T-helper 2 cell treated with Interferon-gamma antibody and Interleukin-4, amounts not matched to agents 100 ng/mL and 5 ng/mL, for 36 hours (primary cell): ENCODE results near the gene TDRD3. TPM values are rescaled to one million over a fixed set of nuclear protein-coding genes. Genes with fewer than 3 reads are reported as not detected.

ENCODE experiments used
- intact Hi-C: fragments of 100-400 bp; cut with micrococcal nuclease; formaldehyde crosslinking; loops from one replicate; pipeline ENCODE4 v1.15.1; 2023
- total RNA-seq: library from RNA; stranded (reverse); gene quantifications from 2 replicates; pipeline ENCODE4 v1.2.3, GENCODE V29; 2022

Gene TDRD3
- total RNA-seq, 1 donor from 2014 or later, result 25.1 TPM

DNA sequence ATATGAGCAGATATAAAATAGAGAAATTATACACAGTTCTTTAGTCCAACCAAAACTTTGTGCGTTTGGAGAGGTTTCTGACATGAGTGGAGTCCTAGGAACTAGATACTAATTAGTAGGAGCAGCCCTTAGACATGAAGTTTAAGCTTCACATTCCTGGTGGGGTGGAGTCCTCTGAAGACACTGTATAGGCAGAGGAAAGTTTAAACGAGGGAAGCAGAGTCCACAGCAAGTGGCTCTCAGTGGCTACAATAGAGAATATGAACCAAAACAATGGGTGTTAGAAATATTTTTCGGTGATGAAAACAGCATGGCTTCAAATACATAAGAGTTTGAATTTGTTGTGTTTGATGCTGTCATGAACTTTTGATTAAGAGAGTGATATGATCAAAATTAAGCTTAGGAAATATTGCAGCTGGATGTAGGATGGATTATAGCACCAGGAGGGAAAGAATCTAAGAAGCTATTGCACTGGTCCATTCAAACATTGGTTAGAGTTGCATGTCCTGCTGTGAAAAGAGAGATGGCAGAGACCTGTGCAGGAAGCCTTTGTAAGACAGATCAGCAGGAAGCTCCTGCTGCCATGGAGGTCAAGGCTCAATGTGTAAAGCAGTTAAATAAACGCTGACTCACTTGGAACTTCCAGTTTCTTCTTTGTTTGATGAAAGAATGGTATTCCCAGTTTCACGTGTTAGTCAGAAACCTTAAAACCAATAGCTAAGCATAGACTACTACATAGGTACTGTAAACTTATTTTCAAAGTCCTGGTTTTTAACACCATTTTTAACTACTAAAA is 175.2 kb downstream of the TDRD3 start:
- intact Hi-C loops, result no loop called here

DNA sequence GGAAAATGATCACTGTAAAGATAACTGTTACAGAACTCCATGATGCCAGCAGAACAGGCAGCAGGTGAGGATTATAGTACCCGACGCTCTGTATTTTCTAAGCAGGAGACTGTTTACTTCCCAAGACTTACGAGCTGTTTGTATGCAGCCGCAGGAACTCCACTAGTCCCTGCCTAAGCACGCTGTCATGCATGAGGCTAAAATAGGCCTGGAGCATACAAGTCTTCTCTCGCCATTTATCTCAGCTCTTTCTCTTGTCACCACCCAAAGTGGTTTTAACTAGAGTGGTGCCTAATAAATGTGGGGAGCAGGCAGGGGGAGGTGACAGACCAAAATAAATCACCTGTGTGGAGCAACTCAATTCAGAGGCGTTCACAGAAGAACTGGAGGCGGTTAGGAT is 175.8 kb downstream of the TDRD3 start:
- intact Hi-C loops, result no loop called here

DNA sequence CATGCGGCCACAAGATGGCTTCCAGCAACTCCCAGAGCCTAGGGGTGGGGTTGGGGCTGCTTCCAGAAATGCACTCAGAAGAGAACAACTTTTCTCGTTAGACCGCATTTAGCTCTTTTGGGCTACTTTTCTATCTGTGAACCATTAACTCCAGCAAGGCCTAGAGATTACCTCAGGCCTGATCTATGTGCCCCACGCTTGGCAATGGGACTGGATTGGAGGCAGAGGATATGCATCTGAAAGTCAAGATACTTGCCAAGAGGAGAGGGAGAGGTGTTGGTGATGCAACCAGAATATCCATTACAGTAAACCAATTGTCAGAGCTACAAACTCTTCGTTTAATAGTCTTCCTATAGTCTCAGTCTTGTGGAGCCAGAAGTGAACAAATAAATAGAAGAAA is 177.7 kb downstream of the TDRD3 start:
- intact Hi-C loops, result no loop called here

DNA sequence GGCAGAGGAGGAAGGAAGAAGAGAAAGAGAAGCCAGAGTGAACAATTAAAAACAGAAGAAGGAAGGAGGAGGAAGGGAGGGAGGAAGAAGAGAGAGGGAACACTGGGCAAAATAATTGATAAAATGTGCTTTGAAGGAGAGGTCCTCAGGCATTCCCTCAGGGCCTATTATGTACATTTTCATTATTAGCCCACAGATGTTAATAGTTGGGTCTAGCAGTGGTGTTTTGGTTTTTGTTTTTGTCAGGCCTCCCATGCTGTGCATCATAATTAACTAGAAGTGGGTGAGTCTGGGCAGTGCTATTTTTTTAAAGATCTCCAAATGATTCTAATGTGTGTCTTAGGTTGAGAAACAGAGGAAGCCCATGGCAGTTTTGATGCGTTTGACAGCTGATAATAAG is 178.1 kb downstream of the TDRD3 start:
- intact Hi-C loops, result no loop called here

DNA sequence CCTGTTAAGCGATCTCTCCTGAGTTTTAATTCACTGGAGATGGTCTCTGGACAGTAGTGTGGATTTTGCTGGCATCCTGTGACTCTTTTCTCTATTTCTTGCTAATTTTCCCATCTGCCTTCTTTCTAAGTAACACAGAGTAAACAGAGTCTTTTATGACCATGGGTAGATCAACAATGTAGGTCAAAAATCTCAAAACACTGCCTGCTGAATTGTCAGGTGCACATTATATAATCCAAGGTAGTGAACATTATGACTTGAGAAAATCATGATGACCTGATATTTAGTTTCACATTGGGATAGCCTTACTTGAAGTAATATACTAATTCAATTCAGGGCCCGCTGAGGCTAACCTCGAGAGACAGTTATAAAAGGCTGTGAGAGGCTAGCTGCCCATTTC is 180.7 kb downstream of the TDRD3 start:
- intact Hi-C loops, result no loop called here

DNA sequence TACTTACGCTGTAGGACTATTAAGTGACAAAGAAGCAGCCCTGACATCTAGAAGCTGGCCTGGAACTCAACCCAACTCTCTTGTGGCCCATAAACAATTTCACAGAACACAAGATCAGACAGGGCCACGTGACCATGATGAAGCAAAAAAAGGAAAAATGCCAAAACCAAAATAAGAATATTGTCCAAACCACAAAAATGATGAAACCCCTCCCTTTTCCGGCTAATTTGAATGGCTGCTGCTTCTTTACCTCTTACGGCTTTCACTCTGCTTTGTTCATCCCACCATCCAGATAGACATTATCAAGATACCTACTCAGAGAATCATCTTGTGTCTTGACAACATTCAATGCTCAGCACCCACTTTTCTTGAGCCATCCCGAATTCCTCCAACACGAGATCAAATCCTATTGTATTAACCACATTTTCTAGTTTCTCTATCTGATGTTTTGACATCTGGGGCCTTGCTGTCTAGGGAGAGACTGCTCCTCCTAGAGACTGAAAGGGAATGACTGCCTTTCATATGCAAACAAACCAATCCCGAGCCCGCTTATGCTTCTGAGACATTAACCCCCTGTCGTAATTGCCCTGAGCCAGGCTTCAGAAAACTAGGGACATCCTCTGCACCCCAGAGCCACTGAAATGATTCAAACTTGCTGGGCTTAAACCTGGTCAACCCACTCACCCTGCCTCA is 186.3 kb downstream of the TDRD3 start:
- intact Hi-C loops, result no loop called here

DNA sequence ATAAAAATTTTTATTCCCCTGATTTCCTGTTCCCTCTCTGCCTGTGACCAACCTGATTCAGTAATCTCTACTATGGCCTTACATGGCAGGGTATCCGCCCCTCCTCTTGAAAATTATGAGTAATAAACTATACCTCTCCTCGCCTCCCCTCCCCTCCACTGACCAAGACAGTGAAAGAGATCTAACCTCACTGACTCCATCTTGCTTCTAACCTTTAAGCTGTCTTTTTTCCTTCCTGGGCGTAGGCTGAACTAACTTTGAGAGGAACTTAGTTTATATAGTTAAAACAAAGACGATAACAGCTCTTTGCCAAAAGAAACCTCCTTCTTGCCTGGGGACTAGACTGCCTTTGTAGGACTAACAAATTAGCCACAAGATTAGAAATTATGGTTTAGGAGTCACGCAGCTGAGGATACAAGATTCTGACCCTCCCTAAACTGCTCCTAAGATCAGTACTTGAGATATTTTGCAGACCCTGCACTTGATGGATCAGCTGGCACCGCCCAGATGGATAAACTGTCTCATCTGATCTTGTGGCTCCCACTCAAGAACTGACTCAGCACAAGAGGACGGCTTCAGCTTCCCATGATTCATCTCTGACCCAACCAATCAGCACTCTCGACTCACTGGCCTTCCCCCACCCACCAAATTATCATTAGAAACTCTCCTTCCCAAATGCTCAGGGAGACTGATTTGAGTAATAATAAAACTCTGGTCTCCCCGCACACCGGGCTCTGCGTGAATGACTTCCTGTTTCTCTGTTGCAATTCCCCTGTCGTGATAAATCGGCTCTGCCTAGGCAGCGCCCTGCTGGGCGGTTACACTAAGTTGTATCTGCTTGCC is 187.1 kb downstream of the TDRD3 start:
- intact Hi-C loops, result no loop called here

DNA sequence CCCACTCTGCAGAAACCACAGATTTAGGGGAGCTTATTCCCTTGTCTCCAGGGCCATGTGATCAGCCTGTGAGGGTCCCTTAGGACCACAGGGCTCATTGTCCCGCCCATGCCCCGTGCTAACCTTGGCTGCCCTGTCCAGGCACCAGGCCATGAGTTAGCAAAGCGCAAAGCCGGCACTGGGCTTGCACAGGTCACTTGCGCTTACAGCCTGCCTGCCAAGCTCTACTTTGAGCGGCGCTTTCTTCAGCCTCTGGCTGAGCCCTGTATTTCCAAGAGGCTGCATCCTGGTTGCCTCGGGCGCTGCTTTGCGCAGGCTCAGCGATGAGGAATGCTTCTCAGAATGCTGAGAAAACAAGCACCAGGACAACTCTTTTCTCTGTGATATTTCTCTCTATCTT is 188.0 kb downstream of the TDRD3 start:
- intact Hi-C loops, result no loop called here

DNA sequence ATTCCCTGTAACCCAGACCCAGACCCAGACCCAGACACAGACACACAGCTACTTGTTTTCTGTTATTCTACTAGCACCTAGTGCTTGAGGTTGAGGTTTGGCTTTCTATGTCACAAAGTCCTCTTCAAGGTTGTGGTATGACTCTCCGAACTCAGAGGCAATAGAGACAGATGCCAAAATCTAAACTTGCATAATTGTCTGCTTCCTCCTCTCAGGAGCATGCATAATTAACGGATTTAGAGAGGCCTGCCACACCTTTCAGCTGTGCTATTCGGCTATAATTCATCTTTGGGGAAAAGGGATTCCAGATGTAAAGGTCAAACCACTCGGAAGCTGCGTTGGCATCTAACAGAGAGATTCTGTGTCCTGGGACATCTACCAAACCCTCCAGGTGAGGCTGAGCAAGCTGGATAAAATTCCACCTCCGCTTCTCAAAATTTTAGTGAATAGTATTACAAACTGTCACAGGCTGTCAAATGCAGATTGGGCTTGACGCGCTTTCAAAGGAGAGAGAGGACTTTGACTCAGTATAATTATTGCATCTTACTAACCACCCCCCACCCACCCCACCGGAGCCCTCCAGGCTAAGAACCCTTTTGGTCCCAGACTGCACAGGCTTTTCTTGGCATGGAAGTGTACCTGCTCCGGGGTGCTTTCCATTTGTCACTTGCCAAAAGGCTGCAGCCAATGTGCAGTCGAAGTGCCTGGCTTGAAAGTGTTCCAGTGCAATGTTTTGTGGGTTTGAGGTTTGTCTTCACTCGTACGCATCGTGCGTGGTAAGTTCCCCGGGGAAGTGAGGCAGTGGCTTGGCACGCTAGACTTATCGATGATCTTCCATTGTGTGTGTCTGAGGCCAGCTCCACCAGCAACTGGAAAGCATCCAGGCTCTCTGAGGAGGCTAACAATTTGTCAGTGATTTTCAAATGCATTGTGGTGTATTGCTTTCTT is 194.1 kb downstream of the TDRD3 start:
- intact Hi-C loops, result no loop called here

DNA sequence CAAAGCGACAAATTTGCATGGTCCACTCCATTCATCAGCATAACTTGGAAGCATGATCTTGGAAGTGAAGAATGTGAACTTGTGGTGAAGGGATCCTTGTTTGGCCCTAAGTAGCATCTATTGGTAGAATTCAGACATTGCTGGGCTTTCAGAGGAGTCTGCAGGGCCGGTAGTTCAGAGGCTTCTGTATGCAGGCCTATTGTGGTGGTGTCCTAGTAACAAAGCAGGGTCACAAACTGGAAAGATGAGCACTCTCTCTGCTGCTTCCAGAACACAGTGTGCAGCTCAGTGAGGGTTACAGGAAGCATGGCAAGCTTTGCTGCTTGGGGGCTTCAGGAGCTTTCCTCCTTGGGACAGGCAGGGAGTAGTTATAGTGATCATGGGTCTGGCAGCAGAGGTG is 206.0 kb downstream of the TDRD3 start:
- intact Hi-C loops, result no loop called here

DNA sequence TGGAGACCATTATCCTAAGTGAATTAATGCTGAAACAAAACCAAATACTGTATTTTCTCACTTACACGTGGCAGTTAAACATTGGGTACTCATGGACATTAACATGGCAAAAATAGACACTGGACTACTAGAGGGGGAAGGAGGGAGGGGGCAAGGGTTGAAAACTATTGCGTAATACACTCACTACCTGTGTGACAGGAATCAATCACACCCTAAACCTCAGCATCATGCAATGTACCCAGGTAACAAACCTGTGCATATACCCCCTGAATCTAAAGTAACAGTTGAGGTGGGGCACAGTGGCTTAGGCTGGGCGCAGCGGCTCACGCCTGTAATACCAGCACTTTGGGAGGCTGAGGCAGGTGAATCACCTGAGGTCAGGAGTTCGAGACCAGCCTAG is 207.0 kb downstream of the TDRD3 start:
- intact Hi-C loops, result no loop called here

DNA sequence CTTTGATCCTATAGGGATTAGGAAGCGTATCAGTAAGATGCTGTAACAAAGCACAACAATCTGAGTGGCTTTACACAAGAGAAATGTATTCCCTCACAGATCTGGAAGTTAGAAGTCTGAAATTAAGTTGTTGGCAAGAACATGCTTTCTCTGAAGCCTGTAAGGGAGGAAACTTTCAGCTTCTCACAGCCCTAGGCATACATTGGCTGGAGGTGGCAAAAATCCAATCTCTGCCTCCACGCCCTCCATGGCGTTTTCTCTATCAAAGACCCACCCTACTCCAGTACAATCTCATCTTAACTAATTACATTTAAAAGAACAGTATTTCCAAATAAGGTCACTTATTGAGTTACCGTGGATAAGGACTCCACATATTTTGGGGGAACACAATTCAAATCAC is 211.9 kb downstream of the TDRD3 start:
- intact Hi-C loops, result no loop called here

DNA sequence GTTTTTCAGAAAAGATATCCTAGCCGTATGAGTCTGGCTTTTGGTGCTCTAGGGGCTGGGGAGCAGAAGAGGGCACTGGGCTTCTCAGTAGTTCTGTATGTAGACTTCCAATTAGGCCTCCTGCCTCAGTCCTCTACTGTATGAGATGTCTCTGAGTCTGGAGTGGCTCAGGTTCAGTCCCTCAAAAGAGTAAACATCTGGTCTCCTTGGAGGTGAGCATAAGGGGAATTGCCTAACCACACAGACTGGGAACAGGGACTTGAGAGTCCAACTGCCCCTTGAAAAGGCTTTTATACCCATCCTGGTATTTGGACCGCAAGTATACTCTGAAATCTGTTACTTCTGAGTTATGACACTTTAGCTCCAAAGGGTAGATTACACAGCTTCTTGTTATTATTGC is 214.5 kb downstream of the TDRD3 start:
- intact Hi-C loops, result no loop called here

DNA sequence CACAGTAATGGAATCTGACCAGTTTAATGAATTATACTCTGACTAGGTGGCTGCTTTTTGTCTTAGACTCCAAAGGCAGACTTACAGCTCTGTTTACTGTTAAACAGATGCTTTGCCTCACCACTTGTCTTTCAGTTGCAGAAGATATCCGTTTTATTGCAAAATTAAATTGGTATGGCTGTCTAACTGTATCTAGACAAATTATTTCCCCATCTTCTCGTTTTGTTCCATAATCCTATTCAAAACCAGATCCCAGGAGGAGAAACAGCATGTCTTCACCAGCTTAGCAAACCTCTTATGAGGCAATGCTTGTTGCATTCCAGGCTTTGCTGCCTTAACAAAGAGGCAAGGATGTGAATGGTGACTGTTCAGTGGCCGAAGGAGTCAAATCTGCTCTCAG is 215.6 kb downstream of the TDRD3 start:
- intact Hi-C loops, result no loop called here

DNA sequence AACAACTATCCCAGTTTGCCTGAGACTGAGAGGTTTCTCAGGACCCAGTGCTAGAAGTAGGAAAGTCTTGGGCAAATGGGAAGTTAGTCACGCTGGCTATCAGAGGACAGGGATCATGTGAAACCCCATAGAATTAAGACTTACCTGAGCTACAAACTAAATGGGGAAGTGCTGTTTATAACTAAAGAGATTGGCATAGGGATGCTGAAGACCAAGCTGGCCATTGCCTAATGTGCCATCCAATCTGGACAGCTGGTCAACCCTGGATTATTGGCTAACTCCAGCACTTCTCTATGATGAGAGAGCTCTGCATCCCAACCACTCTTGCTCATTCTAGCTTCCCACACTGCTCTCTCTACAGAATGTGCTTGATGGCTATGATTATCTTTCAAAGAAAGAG is 216.1 kb downstream of the TDRD3 start:
- intact Hi-C loops, result no loop called here

DNA sequence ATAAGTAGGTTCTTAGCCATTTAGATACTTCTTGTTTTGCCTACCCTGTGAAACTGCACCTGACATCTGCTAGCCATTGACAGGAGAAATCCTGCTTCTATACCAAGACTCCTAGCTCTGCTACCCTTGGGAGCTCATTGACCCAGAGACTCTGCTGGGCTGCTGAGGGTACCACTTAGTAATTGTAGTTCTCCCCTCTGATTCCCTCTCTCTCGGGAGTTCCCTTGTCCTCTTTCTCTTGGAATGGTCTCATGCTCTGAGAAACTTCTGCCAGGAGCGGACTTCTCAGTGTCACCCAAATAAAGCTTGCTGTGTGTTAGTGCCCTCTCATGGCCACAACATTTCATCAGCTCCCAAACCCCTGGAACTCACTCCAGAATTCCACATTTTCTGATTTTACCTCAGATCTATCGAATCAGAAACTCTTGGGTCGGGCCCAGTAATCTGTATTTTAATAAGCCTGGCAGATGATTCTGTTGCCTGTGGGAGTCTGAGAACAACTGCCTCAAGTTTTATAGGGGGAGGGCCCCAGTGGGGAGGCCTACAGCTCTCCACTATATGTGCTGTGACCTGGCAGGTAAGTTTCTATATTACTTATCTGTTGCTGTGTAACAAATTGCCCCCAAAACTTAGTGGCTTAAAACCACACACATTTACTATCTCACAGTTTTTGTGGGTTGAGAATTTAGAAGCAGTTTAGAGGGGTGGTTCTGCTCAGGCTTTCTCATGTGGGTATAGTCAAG is 221.1 kb downstream of the TDRD3 start:
- intact Hi-C loops, result no loop called here

DNA sequence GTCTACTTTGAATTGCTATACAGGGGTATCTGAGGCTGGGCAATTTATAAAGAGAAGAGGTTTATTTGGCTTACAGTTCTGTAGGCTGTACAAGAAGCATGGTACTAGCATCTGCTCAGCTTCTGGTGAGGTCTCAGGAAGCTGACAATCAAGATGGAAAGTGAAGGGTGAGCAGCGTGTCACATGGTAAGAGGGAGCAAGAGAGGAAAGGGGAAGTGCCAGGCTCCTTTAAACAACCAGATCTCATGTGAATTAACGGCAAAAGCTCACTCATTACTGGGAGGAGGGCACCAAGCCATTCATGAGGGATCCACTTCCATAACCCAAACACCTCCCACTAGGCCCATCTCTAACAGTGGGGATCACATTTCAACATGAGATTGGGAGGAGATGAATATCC is 222.4 kb downstream of the TDRD3 start:
- intact Hi-C loops, result no loop called here

DNA sequence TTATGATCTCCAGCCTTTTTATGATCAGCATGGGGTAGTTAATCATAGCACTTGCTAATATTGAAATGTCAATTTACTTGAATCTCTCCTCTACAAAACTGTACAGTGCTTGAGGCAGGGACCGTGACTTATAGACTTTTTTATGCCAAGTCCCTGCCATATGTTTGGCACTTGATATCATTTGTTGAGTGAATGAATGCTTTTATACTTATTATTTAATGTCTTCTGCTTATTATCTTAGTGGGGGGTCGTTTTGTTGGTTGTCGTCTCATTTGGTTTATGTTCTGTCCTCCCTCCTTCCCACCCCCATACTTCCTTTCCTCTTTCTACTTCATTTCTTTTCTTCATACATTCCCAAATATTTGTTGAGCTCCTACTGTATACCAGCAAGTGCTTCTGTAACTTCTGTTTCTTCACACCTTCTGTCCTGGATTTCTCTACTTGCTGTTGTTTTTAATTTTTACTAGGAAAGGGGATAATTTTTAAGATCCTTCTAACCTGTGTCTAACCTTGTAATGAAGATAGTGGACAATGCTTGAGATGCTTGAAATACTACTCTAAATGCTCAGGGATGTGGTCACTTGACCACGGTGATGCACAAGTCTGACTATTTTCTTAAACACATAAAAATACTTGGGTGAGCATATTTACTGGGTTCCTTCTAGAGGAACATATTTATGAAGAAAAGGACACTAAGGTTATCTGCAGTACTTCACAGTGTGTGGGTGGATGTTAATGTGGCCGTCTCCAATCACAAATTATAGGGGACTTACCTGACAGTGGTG is 223.8 kb downstream of the TDRD3 start:
- intact Hi-C loops, result no loop called here

DNA sequence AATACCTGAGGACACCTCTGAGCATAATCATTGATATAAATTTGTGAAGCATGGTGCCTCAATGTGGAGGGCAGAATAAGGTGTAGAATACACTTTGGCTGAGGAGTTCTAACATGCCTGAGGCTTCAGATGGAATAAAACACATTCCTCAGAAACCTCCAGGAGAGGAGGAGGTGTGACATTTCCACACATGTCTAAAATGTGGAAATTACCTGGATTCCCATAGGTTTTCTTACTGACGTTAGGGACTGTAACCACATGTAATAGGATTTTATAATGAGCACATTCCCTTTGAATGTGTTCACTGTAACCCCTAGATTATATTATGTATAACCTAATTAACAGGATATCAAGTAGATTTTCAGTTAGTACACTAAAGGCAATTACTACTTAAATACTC is 226.1 kb downstream of the TDRD3 start:
- intact Hi-C loops, result no loop called here
